ENCODE results near the gene SLC6A13. TPM values are rescaled to one million over a fixed set of nuclear protein-coding genes. Genes with fewer than 3 reads are reported as not detected.

The SLC6A13 gene
- total and polyA plus RNA-seq, 2 donors (not counting 3 experiments of a cell fraction or from before 2014, with no cell fraction given) = 0.14 TPM; not detected in 1

- Histone ChIP-seq H3K36me3 (ENCODE audit: control insufficient read depth in 2 of 2, extremely low read depth in 1 of 2, insufficient read depth in 2 of 2, low read length in 2 of 2) (peaks cover 18% of the 10 kb centered on the region in 2 experiments), H2AFZ (ENCODE audit: low read depth, low read length) (no peak overlapping the region), H4K20me1 (replicated peaks; ENCODE audit: control insufficient read depth, extremely low read depth, insufficient read depth, low read length) (no peaks in the 10 kb centered on the region), H3K9me3 (replicated peaks; ENCODE audit: control insufficient read depth, insufficient read depth, low read length) (no peaks in the 10 kb centered on the region), H3K4me3 (replicated peaks in 1 of 3; ENCODE audit: insufficient read depth in 1 of 3, low read depth in 1 of 3, low read length in 3 of 3) (no peak overlapping the region), H3K4me1 (ENCODE audit: control insufficient read depth, extremely low read depth, insufficient read depth, low read length) (no peaks in the 10 kb centered on the region), H3K27me3 (ENCODE audit: control insufficient read depth in 2 of 2, insufficient read depth in 2 of 2, low read length in 2 of 2) (no peaks in the 10 kb centered on the region), H3K27ac (ENCODE audit: insufficient read depth, low read depth, low read length) (no peak overlapping the region), H3K9me1 (replicated peaks; ENCODE audit: control insufficient read depth, extremely low read depth, insufficient read depth, low read length) (no peaks in the 10 kb centered on the region), H3K4me2 (ENCODE audit: insufficient read depth, low read length) (no peak overlapping the region), H3K9ac (replicated peaks; ENCODE audit: extremely low read depth, insufficient read depth, low read length) (no peak overlapping the region), H3K79me2 (ENCODE audit: control insufficient read depth, insufficient read depth, low read length) (peaks cover 3% of the 10 kb centered on the region)
- dilution Hi-C loops (cut with MboI; ENCODE audit: extremely low pct_ligation_motif_present, low sequenced_read_pairs) (no loop called here), intact Hi-C loops (cut with micrococcal nuclease) (no loop called here)
- FAIRE-seq (no peak), DNase-seq (ENCODE audit: low read depth, low spot score) (no peak)
- ChIA-PET CTCF (no interaction called here), POLR2A (no interaction called here)
- TF ChIP-seq EZH2 (IDR thresholded peaks at IDR 0.05; ENCODE audit: borderline replicate concordance, low read depth, low read length, severe bottlenecking) = no peak
- TF ChIP-seq POLR2AphosphoS5 (IDR thresholded peaks at IDR 0.05; ENCODE audit: insufficient read depth, low read depth, low read length) = no peak
- no peak for TF ChIP-seq CTCF (IDR thresholded peaks at IDR 0.05; ENCODE audit: extremely low read depth in 1 of 2, insufficient read depth in 1 of 2, low read depth in 1 of 2, low read length in 2 of 2)
- no peak for TF ChIP-seq GATA2 (IDR thresholded peaks at IDR 0.05; ENCODE audit: insufficient read depth, insufficient read length, low read depth, low read length)
- no peak for TF ChIP-seq POLR2A (IDR thresholded peaks at IDR 0.05; ENCODE audit: low read depth, low read length)
- no peak for TF ChIP-seq MAX (IDR thresholded peaks at IDR 0.05; ENCODE audit: insufficient read depth, insufficient read length)
- no peak for TF ChIP-seq MYC (IDR thresholded peaks at IDR 0.05; ENCODE audit: low read depth, low read length)
- no peak for TF ChIP-seq FOS (IDR thresholded peaks at IDR 0.05; ENCODE audit: borderline replicate concordance, insufficient read depth, low read length)
- TF ChIP-seq JUN (IDR thresholded peaks at IDR 0.05; ENCODE audit: borderline replicate concordance, insufficient read depth, insufficient read length, low read depth) = no peak
- no TSS peak for BruUV-seq (replicated peaks)
These were observed 26.1 kb upstream of the SLC6A13 start for GRCh38 chr12:288687-289086.

Data from endothelial cell of umbilical vein (primary cell).